GM18505 (cell line): ENCODE results near the gene A1CF.
"Not testable (repeated sequence)": the region's sequence is repeated elsewhere in the genome, so short reads cannot be mapped to it uniquely, and the experiment has no call there.

Experiments
- ATAC-seq: cut with Tn5 transposase; IDR thresholded peaks from one replicate; pipeline ENCODE4 v1.9.1; 2021; ENCODE audit not compliant: unreplicated experiment
- POLR2A ChIP-seq: IDR thresholded peaks from 4 replicates; pipeline ENCODE4 v1.6.1; 2011; ENCODE audit warnings: borderline replicate concordance; ENCODE audit not compliant: insufficient read depth, insufficient read length; ENCODE audit errors: extremely low read depth

The A1CF gene

GRCh38 chr10:50885097-50885859 is at the start of gene A1CF:
TSS of gene A1CF (minus strand) at chr10:50885627. CDS start at chr10:50859940, 25,687 bp downstream.
- TF ChIP-seq POLR2A = no peak
- no peak for ATAC-seq

GRCh38 chr10:50931948-50932431 is 46.6 kb upstream of the A1CF start:
- no peak for TF ChIP-seq POLR2A
- no peak for ATAC-seq

DNA sequence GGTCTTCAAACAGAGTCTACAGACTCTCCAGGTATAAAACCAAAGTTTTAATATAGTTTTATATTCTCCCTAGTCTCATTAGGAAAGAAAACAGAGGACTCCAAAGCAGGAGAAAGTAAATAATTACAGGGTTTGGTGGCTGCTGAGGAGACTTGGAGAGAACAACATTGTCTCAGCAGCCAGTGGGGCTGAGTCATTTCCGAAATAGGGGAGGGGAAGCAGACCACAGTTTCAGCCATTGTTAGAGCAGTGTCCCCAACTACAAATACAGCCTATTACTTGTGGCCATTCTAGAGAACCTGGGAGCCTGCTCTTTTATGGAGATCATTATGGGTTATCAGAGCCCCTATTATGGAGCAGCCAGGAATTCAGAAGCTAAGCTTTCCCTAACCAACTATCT is 44.2 kb upstream of the A1CF start:
- ATAC-seq = no peak
- TF ChIP-seq POLR2A = no peak

- no peak for ATAC-seq
These were observed 42.7 kb upstream of the A1CF start for GRCh38 chr10:50928190-50928552.

DNA sequence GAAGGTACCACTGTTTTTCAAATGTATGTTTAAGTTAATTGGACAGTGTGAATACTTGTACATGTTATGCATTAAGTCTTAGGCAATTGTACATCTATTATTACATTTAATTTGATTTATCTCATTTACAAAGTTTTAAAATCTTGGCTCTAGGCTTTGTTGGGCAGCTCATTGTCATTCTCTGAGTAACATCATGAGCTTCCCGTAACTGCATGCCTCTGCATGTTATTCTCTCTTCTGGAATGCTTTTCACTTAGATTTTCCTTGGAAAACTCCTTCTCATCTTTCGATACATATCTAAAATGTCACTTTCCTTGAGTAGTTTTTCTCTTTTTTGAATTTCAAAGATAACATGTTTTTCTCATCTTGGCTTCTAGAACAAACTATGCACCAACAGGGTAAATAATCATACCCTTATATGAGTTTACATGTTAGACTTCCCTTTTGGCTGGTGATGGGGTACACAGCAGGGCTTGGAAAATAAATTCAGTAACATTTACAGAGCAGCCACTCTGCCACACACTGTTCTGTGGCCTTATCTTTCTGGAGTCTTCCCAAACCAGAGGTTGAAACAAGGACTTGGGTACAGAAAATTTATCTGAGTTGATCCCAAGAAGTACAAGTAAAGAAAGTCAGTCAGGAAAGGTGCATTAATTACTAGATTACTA is 42.2 kb upstream of the A1CF start:
- TF ChIP-seq POLR2A = no peak
- no peak for ATAC-seq

More at GRCh38 chr10:50928190-50928552, 42.7 kb upstream of the A1CF start:
- TF ChIP-seq POLR2A = no peak

- ATAC-seq = not testable (repeated sequence)
These were observed 38.0 kb upstream of the A1CF start for GRCh38 chr10:50923471-50923870.

GRCh38 chr10:50919010-50919409 is 33.6 kb upstream of the A1CF start:
- no peak for TF ChIP-seq POLR2A
- ATAC-seq = no peak

DNA sequence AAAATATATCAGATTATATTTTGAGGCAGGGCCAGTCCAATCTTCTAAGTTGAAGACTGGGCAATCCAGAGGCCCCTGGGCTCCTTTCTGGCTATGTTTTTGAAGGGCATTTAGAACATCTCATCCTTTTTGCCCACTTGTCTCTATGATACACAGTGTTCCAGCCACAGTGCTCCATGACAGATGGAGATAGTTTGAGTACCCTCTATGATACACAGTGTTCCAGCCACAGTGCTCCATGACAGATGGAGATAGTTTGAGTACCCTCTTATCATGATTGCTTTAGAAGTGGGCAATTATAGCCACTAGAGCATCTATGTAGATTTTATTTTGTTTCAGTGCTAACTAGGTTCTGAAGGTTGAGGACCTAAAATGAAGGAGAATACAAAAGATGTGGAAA is 33.1 kb upstream of the A1CF start:
- TF ChIP-seq POLR2A = no peak
- ATAC-seq = no peak

- no peak for TF ChIP-seq POLR2A
- ATAC-seq = no peak
These were observed 32.1 kb upstream of the A1CF start for GRCh38 chr10:50917486-50917885.

DNA sequence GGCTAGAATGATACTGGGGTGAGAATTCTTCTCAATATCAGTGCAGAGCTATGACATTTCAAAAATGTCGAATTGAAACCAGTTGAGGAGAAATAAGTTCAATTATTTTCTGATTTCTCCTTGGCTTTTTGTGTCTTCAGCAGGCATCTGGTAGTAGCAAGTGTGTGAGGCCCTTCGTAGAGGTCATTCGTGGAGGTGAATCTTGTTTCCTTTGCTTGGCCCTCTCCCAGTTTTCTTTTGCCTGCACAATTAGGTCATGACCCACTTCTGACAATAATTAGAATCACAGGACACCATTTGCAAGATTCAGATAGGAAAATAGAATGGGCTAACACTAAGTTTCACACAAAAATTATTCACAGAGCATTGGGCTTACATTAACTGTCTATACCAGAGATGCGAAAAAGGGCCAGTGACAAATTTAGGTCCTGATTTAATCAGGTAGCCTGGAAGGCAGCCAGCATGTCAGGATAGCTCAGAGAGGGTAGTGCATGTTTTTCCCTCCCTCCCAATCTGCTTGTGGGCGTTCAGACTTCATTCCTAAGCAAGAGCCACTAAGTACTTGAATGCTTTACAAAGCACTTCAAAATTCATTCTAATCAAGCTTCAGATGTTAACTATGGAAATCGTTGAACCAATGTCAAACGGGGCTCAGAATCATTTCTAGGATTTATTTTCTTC is 24.0 kb upstream of the A1CF start:
- ATAC-seq = no peak
- no peak for TF ChIP-seq POLR2A

GRCh38 chr10:50908366-50908765 is 22.9 kb upstream of the A1CF start:
- ATAC-seq = no peak
- TF ChIP-seq POLR2A = no peak

- not testable (repeated sequence) for ATAC-seq
These were observed 20.4 kb upstream of the A1CF start for GRCh38 chr10:50905797-50906196.

DNA sequence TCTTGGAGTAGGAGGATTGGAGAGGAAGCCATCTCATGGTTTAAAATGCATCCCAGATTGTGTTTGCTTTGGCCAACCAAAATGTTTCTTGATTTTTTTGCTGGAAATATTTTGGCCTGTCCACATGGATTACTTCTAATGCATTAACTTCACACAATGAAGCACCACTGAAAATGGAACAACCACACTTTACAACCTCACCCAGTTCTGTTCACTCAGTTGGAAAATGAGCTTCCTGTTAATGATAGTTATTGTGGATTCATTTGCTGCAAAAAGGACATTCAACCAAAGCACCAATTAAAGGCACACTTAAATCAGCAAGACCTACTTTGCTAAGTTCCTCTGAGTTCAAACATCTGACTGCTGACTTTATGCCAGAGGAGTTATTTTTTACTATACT is 11.3 kb upstream of the A1CF start:
- TF ChIP-seq POLR2A = no peak
- no peak for ATAC-seq

GRCh38 chr10:50894312-50894711 is 8.9 kb upstream of the A1CF start:
- no peak for ATAC-seq
- TF ChIP-seq POLR2A = no peak
